Loucy (cell line): ENCODE measurements around the gene TNS2.

Source experiments
- H2AFZ ChIP-seq: fragments of 200-600 bp; sonication (generic); 2 replicates; pipeline ENCODE4 v1.6.0; 2016; ENCODE audit warnings: antibody characterized with exemption, mild to moderate bottlenecking, low read length, moderate library complexity
- H3F3A ChIP-seq: fragments of 200-600 bp; 2 replicates; pipeline ENCODE4 v1.6.0; 2016; ENCODE audit warnings: antibody characterized with exemption, low read depth, mild to moderate bottlenecking
- H3K27me3 ChIP-seq: fragments of 200-600 bp; sonication (generic); 2 replicates; pipeline ENCODE4 v1.6.1; 2014; ENCODE audit warnings: low read length, mild to moderate bottlenecking; ENCODE audit not compliant: insufficient read depth, poor library complexity, severe bottlenecking
- H3K36me3 ChIP-seq: fragments of 200-600 bp; sonication (generic); 2 replicates; pipeline ENCODE4 v1.6.1; 2016; ENCODE audit warnings: low read length; ENCODE audit not compliant: insufficient read depth
- H3K4me1 ChIP-seq: fragments of 200-600 bp; sonication (generic); 2 replicates; pipeline ENCODE4 v1.5.1; 2014; ENCODE audit warnings: low read length, mild to moderate bottlenecking; ENCODE audit not compliant: insufficient read depth, poor library complexity, severe bottlenecking
- H3K4me2 ChIP-seq: fragments of 200-600 bp; sonication (generic); 2 replicates; pipeline ENCODE4 v1.6.0; 2014; ENCODE audit warnings: antibody characterized with exemption, low read length, low read depth, mild to moderate bottlenecking; ENCODE audit not compliant: poor library complexity, severe bottlenecking
- H3K4me3 ChIP-seq: fragments of 200-600 bp; sonication (generic); 2 replicates; pipeline ENCODE4 v1.5.1; 2014; ENCODE audit warnings: low read length, mild to moderate bottlenecking, mixed read lengths; ENCODE audit not compliant: poor library complexity, severe bottlenecking
- H3K79me2 ChIP-seq: fragments of 200-600 bp; sonication (generic); 2 replicates; pipeline ENCODE4 v1.6.1; 2014; ENCODE audit warnings: low read length; ENCODE audit not compliant: insufficient read depth
- H3K9ac ChIP-seq: fragments of 200-600 bp; sonication (generic); 2 replicates; pipeline ENCODE4 v1.6.0; 2014; ENCODE audit warnings: mild to moderate bottlenecking, low read depth, low read length, moderate library complexity; ENCODE audit not compliant: poor library complexity, severe bottlenecking
- H3K9me2 ChIP-seq: fragments of 200-600 bp; sonication (generic); replicated peaks from 2 replicates; pipeline ENCODE4 v1.6.1; 2016; ENCODE audit warnings: low read depth, low read length, mixed read lengths
- H3K9me3 ChIP-seq: fragments of 200-600 bp; sonication (generic); 2 replicates; pipeline ENCODE4 v1.6.1; 2014; ENCODE audit warnings: mild to moderate bottlenecking, antibody characterized with exemption, low read length, low read depth; ENCODE audit not compliant: insufficient read depth
- H4K20me1 ChIP-seq: fragments of 200-600 bp; sonication (generic); 2 replicates; pipeline ENCODE4 v1.6.0; 2014; ENCODE audit warnings: antibody characterized with exemption, low read length, mild to moderate bottlenecking; ENCODE audit not compliant: insufficient read depth, poor library complexity, severe bottlenecking
- EZH2phosphoT487 ChIP-seq: fragments of 200-600 bp; IDR thresholded peaks from 2 replicates; pipeline ENCODE4 v1.6.1; 2018; ENCODE audit warnings: antibody characterized with exemption, mild to moderate bottlenecking, moderate library complexity, borderline replicate concordance
- TF ChIP-seq, protein P1 (sequence below): fragments of 200-600 bp; sonication (generic); conservative IDR thresholded peaks from 2 replicates; pipeline ENCODE4 v1.5.1; 2014; ENCODE audit warnings: mild to moderate bottlenecking, antibody characterized with exemption, low read length

TNS2 gene

DNA sequence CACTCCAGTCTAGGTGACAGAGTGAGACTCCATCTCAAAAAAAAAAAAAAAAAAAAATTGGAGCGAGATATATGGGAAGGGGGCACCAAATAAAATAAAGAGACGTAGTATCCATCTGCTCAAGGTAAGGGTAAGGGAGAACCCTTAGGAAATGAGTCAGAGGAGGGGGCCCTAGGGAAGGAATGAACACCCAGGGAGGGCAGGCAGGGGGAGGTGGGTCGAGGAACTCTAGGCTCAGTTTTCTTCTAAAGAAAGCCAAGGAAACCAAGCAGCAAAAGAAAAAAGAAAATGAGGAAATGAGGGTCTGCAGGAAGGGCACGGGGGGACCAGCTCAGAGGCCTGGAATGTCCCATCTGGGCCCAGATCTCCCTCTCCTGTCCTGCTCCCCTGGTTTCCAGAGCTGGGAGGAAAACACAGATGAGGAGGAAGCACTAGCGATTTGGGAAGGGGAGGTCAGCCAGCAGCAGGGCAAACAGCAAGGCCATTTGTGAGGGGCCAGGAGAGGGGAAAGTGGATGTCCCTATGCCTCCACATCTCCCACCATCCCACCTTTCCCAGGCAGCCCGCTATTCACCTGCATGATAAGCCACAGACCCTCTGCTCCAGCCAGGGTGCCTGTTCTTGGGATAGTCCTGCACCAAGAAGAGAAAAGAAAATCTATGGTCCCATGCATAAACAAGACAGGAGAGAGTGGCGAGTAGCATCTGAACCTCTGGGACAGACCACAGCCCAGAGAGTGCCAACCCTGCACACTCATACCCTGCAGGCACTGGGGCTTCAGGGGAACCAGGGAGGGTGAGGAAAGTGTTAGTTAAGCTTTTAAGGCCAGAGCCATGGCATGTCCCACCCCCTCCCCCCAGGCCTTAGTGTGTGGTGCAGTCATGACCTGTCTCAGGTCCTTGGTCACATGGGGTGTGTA, 17.5 kb downstream of the TNS2 start:
- H3K9me2 ChIP-seq: no peaks in the 10 kb centered on the region
- no peaks in the 10 kb centered on the region for H3K27me3 ChIP-seq
- H3K4me2 ChIP-seq: no peak overlapping the region
- no peak for TF ChIP-seq EZH2phosphoT487
- TF ChIP-seq, protein P1, sequence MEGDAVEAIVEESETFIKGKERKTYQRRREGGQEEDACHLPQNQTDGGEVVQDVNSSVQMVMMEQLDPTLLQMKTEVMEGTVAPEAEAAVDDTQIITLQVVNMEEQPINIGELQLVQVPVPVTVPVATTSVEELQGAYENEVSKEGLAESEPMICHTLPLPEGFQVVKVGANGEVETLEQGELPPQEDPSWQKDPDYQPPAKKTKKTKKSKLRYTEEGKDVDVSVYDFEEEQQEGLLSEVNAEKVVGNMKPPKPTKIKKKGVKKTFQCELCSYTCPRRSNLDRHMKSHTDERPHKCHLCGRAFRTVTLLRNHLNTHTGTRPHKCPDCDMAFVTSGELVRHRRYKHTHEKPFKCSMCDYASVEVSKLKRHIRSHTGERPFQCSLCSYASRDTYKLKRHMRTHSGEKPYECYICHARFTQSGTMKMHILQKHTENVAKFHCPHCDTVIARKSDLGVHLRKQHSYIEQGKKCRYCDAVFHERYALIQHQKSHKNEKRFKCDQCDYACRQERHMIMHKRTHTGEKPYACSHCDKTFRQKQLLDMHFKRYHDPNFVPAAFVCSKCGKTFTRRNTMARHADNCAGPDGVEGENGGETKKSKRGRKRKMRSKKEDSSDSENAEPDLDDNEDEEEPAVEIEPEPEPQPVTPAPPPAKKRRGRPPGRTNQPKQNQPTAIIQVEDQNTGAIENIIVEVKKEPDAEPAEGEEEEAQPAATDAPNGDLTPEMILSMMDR: no peak
- H3K9ac ChIP-seq: no peak overlapping the region
- no peaks in the 10 kb centered on the region for H4K20me1 ChIP-seq
- no peaks in the 10 kb centered on the region for H3K9me3 ChIP-seq
- no peak overlapping the region for H3K4me3 ChIP-seq
- H3F3A ChIP-seq: no peaks in the 10 kb centered on the region
- H3K36me3 ChIP-seq: peaks cover 7% of the 10 kb centered on the region; the same call in 1 of the 2 replicates
- H2AFZ ChIP-seq: no peak overlapping the region
- H3K79me2 ChIP-seq: no peaks in the 10 kb centered on the region
- H3K4me1 ChIP-seq: peaks cover 9% of the 10 kb centered on the region

DNA sequence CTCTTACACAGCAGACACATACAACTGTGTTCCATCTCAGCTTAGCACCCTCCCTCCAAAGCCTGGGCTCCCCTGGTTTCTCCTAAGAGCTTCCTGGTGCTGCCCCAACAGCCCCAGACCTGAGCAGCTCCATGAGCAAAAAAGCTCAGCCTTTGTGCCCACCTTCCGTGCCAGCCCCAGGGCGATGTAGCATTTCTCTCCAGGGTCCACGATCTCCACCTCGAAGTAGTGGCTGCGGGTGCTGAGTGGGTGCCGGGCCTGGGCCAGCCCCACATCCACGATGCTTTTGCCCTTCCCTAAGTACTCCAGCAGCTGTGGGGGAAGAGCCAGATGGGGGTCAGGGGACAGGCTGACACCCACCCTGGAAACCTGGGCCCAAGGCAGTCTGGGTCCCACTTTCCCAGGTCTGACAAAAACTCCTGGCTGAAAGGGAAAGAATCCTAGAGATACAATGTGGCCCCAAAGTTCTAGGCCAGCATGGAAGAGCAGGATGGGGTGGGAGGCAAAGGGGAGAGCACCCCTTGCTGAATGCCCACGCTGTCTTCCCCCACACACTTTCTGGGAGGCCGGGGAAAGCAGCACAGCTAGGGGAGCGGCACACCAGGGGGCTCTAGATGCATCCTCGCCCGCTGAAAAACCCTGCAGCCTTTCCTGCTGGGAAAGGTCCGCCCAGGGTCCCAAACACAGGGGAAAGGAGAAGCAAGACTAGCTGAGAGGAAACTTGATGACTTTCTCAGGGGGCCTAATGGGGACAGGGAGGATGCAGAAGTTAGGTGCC, 18.3 kb downstream of the TNS2 start:
- Histone ChIP-seq H3K4me3 (no peak overlapping the region), H3K9me2 (no peaks in the 10 kb centered on the region), H3F3A (no peaks in the 10 kb centered on the region), H3K36me3 (peaks cover 7% of the 10 kb centered on the region; the same call in 1 of the 2 replicates), H2AFZ (no peak overlapping the region), H3K27me3 (no peaks in the 10 kb centered on the region), H3K79me2 (no peaks in the 10 kb centered on the region), H3K9me3 (no peaks in the 10 kb centered on the region), H3K4me2 (no peak overlapping the region), H4K20me1 (no peaks in the 10 kb centered on the region), H3K9ac (no peak overlapping the region), H3K4me1 (peaks cover 14% of the 10 kb centered on the region)
- TF ChIP-seq EZH2phosphoT487: no peak
- TF ChIP-seq, protein P1: no peak

DNA sequence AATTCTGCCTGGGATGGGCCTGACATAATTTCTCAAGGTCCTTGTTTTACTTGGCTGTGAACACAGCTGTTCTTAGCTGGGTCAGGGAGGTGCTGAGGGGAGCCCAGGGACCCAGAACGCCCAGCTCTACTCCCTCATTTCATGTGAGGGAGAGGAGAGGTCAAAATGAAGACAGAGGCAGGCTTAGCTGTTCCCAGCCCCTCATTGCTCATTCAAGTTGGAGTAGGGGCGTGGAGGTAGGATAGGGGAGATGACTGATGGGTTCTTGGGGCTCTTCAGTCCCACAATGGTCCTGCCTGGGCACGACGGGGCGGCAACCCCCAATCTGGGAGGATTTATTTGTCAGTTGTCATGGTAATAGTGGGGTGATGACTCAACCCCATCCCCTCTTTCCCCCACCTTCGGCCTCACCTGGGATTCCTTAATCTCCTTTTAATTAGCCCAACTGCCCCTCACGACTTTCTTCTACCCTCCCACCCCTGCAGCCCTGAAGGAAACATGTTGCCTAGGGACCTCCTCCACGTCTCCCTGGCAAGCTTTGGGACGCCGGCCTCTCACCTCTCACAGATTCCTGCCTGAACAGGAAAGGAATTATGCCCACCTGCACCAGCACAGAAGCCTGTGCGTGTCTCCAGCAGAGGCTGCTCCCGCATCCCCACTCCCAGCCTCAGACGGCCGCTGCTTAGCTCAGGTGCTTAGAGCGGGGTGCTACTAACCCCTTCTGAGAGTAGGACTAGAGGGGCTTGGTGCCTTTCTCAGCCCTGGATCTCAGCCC, 19.1 kb downstream of the TNS2 start:
- no peak overlapping the region for H3K9ac ChIP-seq
- no peak for TF ChIP-seq EZH2phosphoT487
- TF ChIP-seq, protein P1: no peak

More for the DNA sequence above, 19.1 kb downstream of the TNS2 start:
- no peaks in the 10 kb centered on the region for H4K20me1 ChIP-seq
- no peaks in the 10 kb centered on the region for H3K79me2 ChIP-seq
- H3K9me2 ChIP-seq: no peaks in the 10 kb centered on the region
- H2AFZ ChIP-seq: no peak overlapping the region
- H3F3A ChIP-seq: no peaks in the 10 kb centered on the region
- no peaks in the 10 kb centered on the region for H3K9me3 ChIP-seq
- no peak overlapping the region for H3K4me2 ChIP-seq
- H3K4me3 ChIP-seq: no peak overlapping the region
- no peaks in the 10 kb centered on the region for H3K27me3 ChIP-seq
- peaks cover 14% of the 10 kb centered on the region for H3K4me1 ChIP-seq
- peaks cover 7% of the 10 kb centered on the region; the same call in 1 of the 2 replicates for H3K36me3 ChIP-seq
